Muscle layer of duodenum (tissue), 2 donors: ENCODE measurements around the gene ZBTB49.
"Not testable (repeated sequence)": the region's sequence is repeated elsewhere in the genome, so short reads cannot be mapped to it uniquely, and the experiment has no call there.

Source experiments
- H3K27ac ChIP-seq: one replicate; pipeline ENCODE4 v1.7.0; 2013; ENCODE audit warnings: mild to moderate bottlenecking, low read length
- H3K27me3 ChIP-seq: one replicate; pipeline ENCODE4 v1.7.0; 2013; ENCODE audit warnings: low read depth, mild to moderate bottlenecking, control low read depth, low read length
- H3K36me3 ChIP-seq, 2 donors: one replicate each; pipeline ENCODE4 v1.7.0; 2013; ENCODE audit warnings: low read length in 2 of 2, control low read depth in 1 of 2, mild to moderate bottlenecking in 1 of 2; ENCODE audit not compliant: insufficient read depth in 2 of 2, control insufficient read depth in 1 of 2
- H3K4me1 ChIP-seq, 2 donors: one replicate each; pipeline ENCODE4 v1.7.0; 2013; ENCODE audit warnings: low read length in 2 of 2, mild to moderate bottlenecking in 2 of 2, control low read depth in 1 of 2, moderate library complexity in 1 of 2; ENCODE audit not compliant: insufficient read depth in 2 of 2, control insufficient read depth in 1 of 2
- H3K4me3 ChIP-seq, 2 donors: one replicate each; pipeline ENCODE4 v1.7.0; 2013; ENCODE audit warnings: low read length in 2 of 2, low read depth in 1 of 2, mild to moderate bottlenecking in 1 of 2
- H3K9me3 ChIP-seq, 2 donors: one replicate each; pipeline ENCODE4 v1.7.0; 2013; ENCODE audit warnings: low read length in 2 of 2, control low read depth in 1 of 2, mild to moderate bottlenecking in 1 of 2; ENCODE audit not compliant: control insufficient read depth in 1 of 2
- donor health status: healthy.

The ZBTB49 gene

DNA sequence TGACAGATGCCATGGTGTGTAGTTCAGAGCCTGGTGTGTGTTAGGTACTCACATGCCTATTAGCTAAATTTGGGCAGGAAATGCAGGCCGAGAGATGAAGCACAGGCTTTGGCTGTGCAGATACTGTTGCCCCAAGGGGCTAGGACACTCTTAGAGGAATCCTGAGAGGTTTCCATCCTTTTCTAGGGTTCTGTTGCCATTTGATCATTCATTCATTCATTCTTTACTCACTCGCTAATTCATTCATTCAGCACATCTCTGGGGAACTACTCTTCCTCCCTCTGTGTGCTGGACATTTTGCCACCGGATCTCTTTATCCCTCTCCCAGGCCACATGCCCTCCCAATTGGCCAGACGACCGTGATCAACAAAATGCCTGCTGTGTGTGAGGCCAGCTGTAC lies 53.0 kb downstream of the ZBTB49 start:
- Histone ChIP-seq H3K27me3 (no peaks in the 10 kb centered on the region), H3K9me3 (no peaks in the 10 kb centered on the region), H3K27ac (no peak overlapping the region), H3K4me3 (no peak overlapping the region), H3K4me1 (no peaks in the 10 kb centered on the region), H3K36me3 (no peaks in the 10 kb centered on the region)

DNA sequence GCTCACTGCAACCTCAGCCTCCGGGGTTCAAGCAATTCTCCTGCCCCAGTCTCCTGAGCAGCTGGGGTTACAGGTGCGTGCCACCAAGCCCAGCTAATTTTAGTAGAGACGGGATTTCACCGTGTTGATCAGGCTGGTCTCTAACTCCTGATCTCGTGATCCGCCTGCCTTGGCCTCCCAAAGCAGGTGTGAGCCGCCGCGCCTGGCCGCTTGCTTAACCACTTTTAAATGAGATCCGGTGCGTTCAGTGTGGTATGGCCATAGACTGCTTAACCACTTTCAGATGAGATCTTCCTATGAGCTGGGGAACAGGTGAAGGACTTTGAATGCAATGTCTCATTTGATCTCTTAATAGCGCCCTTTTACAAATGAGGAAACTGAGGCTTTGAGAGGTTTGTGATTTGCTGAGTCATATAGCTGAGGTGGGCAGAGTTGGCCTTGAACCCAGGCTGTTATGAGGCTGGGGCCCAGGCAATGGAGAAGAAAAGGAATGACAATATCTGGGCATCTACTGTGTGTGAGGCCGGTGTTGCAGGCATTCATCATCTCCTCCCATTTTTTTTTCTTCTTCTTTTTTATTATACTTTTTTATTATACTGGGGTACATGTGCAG lies 55.0 kb downstream of the ZBTB49 start:
- Histone ChIP-seq H3K4me3 (no peak overlapping the region), H3K36me3 (no peaks in the 10 kb centered on the region), H3K4me1 (no peaks in the 10 kb centered on the region), H3K27me3 (no peaks in the 10 kb centered on the region), H3K27ac (no peak overlapping the region), H3K9me3 (no peaks in the 10 kb centered on the region)

DNA sequence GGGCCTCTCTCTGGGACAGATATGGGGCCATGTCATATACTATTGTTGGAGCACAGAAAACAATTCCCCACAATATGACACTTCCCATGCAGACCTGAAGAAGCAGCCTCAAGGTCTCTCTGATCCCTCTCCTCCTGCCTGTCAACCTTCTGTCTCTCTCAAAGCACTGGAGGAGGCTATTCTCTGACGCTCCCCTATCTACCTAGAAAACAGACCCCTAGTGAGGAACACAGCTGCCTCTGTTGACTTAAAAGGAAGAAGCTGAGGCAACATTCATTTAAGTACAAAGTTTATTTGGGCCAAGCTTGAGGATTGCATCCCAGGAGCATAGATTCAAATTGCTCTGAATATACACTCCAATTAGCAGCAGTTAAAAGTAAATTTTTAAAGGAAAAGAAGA lies 57.5 kb downstream of the ZBTB49 start:
- H3K27ac ChIP-seq = no peak overlapping the region
- no peak overlapping the region for H3K4me3 ChIP-seq
- no peaks in the 10 kb centered on the region for H3K4me1 ChIP-seq
- H3K36me3 ChIP-seq = no peaks in the 10 kb centered on the region
- no peaks in the 10 kb centered on the region for H3K9me3 ChIP-seq
- H3K27me3 ChIP-seq = no peaks in the 10 kb centered on the region

DNA sequence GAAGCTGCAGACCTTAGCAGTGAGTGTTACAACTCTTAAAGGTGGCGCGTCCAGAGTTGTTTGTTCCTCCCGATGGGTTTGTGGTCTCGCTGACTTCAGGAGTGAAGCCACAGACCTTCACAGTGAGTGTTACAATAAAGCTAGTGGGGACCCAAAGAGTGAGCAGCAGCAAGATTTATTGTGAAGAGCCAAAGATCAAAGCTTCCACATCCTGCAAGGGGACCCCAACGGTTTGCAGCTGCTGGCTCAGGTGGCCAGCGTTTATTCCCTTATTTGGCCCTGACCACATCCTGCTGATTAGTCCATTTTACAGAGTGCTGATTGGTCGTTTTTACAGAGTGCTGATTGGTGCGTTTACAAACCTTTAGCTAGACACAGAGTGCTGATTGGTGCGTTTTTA lies 58.5 kb downstream of the ZBTB49 start:
- H3K27me3 ChIP-seq, H3K4me1 ChIP-seq, H3K36me3 ChIP-seq, H3K4me3 ChIP-seq, H3K9me3 ChIP-seq, H3K27ac ChIP-seq: not testable (repeated sequence)

DNA sequence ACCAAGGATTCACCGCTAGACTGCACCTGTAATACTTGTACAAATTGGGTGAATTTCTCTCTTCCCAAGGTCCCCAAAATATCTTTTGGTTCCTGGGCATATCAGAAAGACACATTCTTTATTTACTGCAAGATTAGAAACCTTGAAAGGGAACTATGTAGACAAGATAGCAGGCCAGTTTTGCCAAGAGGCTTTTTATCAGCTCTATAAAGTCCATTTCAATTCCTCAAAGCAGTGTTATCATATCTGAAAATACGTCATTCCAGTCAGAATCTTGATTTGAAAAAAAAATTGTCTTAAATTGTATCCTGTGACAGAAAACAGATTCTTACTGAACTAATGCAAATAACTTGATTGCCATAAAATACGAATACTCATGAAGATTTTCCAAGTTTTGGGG lies 59.8 kb downstream of the ZBTB49 start:
- no peaks in the 10 kb centered on the region for H3K4me1 ChIP-seq
- H3K27ac ChIP-seq = no peak overlapping the region
- no peaks in the 10 kb centered on the region for H3K9me3 ChIP-seq
- no peak overlapping the region for H3K4me3 ChIP-seq
- H3K36me3 ChIP-seq = no peaks in the 10 kb centered on the region
- no peaks in the 10 kb centered on the region for H3K27me3 ChIP-seq

DNA sequence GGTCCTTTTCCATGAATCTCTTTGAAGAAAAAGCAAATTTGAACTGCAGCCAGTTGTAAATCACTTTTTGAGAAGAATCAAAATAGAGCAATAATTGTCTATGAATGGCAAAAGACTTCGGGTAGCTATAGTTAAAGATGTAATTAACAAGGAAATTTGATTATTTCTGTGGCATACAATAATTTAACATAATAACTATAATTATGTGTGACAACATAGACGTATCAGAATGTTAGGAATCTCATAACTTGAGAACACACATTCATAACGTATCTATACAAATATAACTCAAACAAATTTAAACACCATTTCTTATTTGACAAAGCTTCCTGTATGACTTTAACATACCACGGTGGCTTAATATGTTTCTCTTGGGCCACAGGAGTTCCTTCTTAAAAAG lies 60.9 kb downstream of the ZBTB49 start:
- no peaks in the 10 kb centered on the region for H3K27me3 ChIP-seq

DNA sequence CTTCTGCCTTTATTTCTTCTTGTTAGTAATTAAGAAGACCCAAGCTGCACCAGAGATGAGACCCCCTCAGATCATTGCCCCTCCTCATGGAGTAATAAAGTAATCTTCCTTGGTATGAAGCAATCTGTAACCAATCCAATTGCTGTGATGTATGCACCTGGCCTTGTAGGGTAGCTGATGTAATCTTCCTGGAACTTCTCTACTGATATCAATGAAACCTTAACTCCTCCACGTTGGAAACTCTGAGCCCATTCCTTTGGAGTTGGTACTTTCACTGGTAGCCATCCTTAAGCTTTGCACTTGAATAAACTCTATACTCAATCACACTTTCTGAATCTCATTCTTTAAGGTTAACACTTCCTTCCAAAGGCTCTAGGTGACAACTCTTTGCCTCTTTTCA lies 65.3 kb downstream of the ZBTB49 start:
- Histone ChIP-seq H3K27ac (no peak overlapping the region), H3K4me1 (no peaks in the 10 kb centered on the region), H3K4me3 (no peak overlapping the region), H3K36me3 (no peaks in the 10 kb centered on the region), H3K9me3 (no peaks in the 10 kb centered on the region), H3K27me3 (peaks cover 7% of the 10 kb centered on the region)

More for the DNA sequence above, 60.9 kb downstream of the ZBTB49 start:
- Histone ChIP-seq H3K36me3 (no peaks in the 10 kb centered on the region), H3K4me1 (no peaks in the 10 kb centered on the region), H3K4me3 (no peak overlapping the region), H3K27ac (no peak overlapping the region), H3K9me3 (no peaks in the 10 kb centered on the region)

DNA sequence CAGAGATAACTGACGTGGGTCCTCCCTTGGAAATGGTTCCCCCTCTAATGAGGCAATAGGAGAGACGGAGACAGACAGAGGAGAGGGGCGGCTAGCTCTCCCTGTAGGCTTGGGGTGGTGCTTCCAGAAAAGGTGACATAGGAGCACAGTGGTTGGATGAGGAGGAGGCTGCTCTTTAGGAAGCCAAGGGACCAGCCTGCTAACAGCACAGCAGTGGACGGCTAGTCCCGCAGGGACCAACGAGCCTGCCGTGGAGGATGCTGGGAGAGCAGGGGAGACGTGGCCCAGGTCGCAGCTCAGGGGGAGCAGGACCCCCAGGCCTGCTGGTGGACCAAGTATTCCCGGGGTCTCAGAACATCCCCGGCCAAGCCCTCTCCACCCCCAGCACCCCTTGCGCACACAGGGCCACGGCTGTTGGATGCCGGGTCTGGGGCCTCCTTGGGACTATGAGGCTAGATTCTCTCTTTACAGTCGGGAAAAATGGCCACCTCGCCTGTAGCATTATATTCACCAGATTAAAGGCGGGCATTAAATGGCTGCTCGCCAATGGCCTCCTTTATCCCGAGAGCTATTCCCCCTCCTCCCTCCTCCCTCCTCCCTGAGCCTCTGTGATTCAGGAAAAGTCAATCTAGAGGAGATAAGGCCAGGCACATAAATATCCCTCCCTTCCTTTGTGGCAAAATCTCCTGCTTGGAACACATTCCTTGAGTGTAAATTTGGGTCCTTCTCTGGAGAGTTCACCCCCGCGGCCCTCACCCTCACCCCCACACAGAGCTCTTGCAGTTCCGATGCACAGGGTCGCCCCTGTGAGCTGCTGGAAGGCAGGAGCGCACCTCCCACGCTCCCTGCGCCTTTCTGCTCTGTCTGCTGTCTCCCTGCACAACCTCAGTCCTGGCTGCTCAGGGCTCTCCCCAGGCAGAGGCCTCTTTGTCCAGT lies 66.3 kb downstream of the ZBTB49 start:
- Histone ChIP-seq H3K27me3 (peaks cover 7% of the 10 kb centered on the region), H3K36me3 (no peaks in the 10 kb centered on the region), H3K4me1 (no peaks in the 10 kb centered on the region), H3K9me3 (no peaks in the 10 kb centered on the region), H3K4me3 (no peak overlapping the region), H3K27ac (no peak overlapping the region)

DNA sequence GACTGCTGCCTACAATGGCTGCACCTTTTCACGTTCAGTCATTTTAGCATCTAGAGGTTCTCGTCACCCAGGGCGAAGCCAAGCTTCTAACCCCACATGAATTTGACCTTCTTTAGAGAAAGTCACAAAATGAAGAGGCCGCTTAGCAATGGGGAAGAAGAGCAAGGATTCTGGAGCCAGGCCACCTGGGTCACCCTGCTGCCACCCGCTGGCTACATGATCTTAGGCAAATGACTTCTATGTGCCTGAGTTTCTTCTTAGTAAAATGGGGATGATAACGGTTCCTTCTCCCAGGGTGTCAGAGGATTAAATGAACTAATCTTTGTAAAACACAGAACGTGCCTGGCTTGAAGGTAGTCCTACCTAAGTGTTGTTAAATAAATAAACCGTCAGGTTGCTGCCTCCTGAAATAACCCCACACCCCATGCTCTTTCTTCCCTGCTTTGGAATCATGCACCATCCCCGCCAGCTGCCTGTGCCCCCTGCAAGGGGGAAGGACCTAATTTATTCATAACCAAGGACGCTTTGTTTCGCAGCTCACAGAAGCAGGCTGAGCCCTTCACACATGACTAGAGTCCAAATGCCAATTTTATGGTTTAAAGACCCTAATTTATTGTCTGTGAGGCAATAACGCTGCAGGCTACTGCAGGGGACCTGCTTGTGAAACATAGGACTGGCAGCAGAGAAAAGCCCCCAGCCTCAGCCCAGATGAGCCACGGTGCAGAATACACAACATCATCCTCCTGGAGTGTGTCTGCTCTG lies 68.2 kb downstream of the ZBTB49 start:
- H3K27ac ChIP-seq = no peak overlapping the region
- H3K9me3 ChIP-seq = no peaks in the 10 kb centered on the region
- peaks cover 7% of the 10 kb centered on the region for H3K27me3 ChIP-seq
- H3K4me3 ChIP-seq = no peak overlapping the region
- H3K36me3 ChIP-seq = no peaks in the 10 kb centered on the region
- H3K4me1 ChIP-seq = no peaks in the 10 kb centered on the region

DNA sequence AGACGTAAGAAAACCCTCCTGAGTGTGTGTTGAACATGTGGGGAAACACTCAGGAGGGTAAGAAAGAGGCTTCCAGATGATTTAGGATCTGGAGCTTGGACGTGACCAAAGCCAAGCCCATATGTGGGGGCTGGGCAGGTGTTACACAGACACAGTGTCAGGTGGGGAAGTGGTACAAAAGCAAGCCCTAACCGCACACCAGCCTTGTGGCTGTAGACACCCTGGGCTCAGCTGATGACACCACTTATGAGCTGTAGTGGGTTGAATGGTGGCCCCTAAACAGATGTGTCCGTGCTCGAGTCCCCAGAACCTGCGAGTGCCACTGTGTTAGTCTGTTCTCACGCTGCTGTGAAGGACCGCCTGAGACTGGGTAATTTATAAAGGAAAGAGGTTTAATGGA lies 71.8 kb downstream of the ZBTB49 start:
- H3K36me3 ChIP-seq = no peaks in the 10 kb centered on the region
- no peaks in the 10 kb centered on the region for H3K9me3 ChIP-seq
- H3K4me1 ChIP-seq = no peaks in the 10 kb centered on the region
- peaks cover 7% of the 10 kb centered on the region for H3K27me3 ChIP-seq
- no peak overlapping the region for H3K4me3 ChIP-seq
- no peak overlapping the region for H3K27ac ChIP-seq

DNA sequence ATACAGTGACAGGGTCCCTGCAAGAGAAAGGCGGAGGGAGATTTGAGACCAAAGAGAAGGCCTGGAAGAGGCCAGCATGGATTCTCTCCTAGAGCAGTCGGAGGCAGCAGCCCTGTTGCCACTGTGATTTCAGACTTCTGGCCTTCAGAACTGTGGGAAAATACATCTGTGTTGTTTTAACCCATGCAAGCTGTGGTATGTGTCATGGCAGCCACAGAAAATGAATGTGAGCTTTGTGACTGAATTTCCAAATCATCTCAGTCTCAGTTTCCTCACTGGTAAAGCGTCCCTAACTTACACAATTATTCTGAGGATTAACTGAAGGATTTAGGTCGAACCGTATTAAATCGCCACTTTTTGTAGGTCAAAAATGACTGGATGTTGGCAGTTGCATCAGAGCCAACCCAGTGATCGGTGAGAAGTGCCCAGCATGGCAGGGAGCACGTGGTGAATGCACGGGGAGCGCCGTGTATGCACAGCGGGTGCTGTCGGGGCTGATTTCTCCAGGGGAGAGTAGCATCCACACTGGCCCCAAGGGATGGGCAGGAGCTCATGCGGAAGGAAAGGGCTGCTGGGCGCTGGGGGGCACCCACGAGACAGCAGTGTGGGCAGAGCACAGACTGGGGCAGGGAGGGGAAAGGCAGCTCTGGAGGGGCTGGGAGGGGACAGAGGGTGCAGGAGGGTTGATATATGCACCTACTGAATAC lies 73.1 kb downstream of the ZBTB49 start:
- no peaks in the 10 kb centered on the region for H3K9me3 ChIP-seq
- no peak overlapping the region for H3K27ac ChIP-seq
- H3K36me3 ChIP-seq = no peaks in the 10 kb centered on the region
- H3K4me1 ChIP-seq = no peaks in the 10 kb centered on the region
- peaks cover 7% of the 10 kb centered on the region for H3K27me3 ChIP-seq
- no peak overlapping the region for H3K4me3 ChIP-seq
